Left colon (tissue), 2 donors: Measurements from ENCODE around the gene NCOR1. TPM values are rescaled to one million over a fixed set of nuclear protein-coding genes. Genes with fewer than 3 reads are reported as not detected.
A peak's percentile ranks its signal among the peaks of the same experiment; 100 is the strongest.
"Not testable (repeated sequence)": the region's sequence is repeated elsewhere in the genome, so short reads cannot be mapped to it uniquely, and the experiment has no call there.

Experiments
- ATAC-seq: fragments of 200-7000 bp; cut with Tn5 transposase; one replicate; pipeline ENCODE4 v1.9.1; 2020; ENCODE audit warnings: mild to moderate bottlenecking, moderate library complexity
- DNase-seq, 2 donors: peaks; one replicate each; pipeline ENCODE4 v3.0.0-alpha.2; 2020
- intact Hi-C, 2 donors: fragments of 100-400 bp; cut with DNase I in 1 of 2; cut with micrococcal nuclease in 1 of 2; formaldehyde crosslinking; loops; one replicate each; pipeline versions ENCODE4 v1.11.2 to v1.14.0; 2022; cut with DNase I, micrococcal nuclease
- long read RNA-seq: library from polyadenylated mRNA; unstranded; transcript quantifications from one replicate; pipeline ENCODE4 v2.0.0, GENCODE V29; 2021
- total RNA-seq, 2 donors: library from RNA; stranded (reverse); fragmentation: NEBNext Ultra II Directional; extraction: Animal tissue kit (Norgen Biotek cat#: 25700); gene quantifications; one replicate each; pipeline ENCODE4 v1.2.1, GENCODE V29; 2021
- donor health status: DM: no; HTN: no; CAD: no.
- donor health status: DM: yes; HTN: yes; CAD: no.

Gene NCOR1
- total RNA-seq = 100 to 1,000 TPM; 181 to 257 TPM
- long read RNA-seq, transcript NCOR1-221 (16 exons, 1,877 nt) = minor isoform, 28 of 517 reads
- long read RNA-seq, transcript NCOR1-206 (15 exons, 1,883 nt) = major isoform, 70 of 517 reads
- long read RNA-seq, transcript NCOR1-209 (17 exons, 1,969 nt) = minor isoform, 14 of 517 reads
- long read RNA-seq, partial matches to known transcripts = 231 of 517 reads
- long read RNA-seq, other reads (novel, unspliced or antisense) = 166 of 517 reads

DNA sequence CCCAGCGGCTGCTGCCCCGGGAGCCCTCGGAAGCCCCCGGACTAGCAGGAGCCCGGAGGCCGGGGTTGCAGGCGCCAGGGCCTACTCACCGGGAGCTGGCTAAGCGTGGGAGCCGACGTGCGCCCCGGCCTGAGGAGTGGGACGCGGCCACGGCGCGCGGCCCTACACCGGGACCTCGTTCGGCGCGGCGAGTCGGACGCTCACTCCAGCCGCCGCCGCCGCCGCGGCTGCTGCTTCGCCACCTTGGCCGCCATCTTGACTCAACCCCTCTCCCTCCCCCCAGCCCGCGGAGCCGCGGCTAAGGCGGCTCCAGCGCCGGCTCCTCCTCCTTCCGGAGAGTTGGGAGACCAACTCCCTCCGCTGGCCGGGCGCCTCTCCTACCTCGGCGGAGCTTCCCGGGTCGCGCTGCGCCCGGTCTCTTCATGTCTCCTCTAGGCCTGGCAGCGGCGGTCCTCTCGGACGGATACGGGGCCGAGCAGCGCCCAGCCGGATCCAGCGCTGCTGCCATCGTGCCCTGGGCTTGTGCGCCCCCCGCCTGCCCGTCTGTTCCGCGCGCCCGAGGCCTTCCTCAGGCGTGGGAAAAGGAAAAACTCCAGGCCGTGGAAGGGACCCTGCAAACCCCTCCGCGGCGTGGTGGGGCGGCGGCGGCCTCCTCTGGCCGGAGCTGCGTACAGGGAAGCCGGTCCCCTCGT lies at the start of gene NCOR1:
Gene NCOR1, minus strand, starts transcription at position 262 of the 692 bp plus-strand sequence. CDS start 20,965 bp downstream, outside the sequence.
- DNase-seq = peak; percentile 93 to 96
- intact Hi-C loops = no loop called here
- ATAC-seq = peak; percentile 87

DNA sequence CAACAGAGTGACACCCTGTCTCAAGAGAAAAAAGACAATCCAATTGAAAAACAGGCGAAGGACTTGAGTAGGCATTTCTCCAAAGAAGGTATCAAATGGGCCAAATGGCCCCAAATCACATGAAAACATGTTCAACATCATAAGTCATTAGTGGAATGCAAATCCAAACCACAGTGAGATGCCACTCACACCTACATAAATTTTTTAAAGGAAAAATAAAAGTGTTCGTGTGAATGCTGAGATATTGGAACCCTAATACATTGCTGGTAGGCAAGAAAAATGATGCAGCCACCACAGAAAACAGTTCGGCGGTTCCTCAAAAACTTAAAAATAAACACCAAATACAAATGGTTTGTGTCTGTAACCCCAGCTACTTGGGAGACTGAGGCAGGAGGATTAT lies 46.9 kb upstream of the NCOR1 start:
- no peak for ATAC-seq
- intact Hi-C loops = no loop called here

DNA sequence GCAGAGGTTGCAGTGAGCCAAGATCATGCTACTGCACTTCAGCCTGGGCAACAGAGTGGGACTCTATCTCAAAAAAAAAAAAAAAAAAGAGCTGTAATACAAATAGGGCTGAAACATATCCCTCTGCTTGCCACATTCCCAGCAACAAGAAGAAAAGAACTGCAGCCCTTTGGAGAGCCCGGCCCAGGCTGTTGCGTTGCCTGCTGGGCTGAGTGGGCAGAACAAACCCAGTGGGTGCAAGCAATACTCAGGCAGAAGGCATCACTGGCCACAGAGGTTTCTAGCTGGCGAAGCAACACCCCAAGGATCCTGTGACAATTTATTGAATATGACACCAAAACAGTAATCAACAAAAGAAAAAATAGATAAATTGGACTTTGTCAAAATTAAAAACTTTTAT lies 45.7 kb upstream of the NCOR1 start:
- ATAC-seq = no peak
- DNase-seq = no peak
- intact Hi-C loops = no loop called here

More for the DNA sequence above, 46.9 kb upstream of the NCOR1 start:
- DNase-seq = no peak

DNA sequence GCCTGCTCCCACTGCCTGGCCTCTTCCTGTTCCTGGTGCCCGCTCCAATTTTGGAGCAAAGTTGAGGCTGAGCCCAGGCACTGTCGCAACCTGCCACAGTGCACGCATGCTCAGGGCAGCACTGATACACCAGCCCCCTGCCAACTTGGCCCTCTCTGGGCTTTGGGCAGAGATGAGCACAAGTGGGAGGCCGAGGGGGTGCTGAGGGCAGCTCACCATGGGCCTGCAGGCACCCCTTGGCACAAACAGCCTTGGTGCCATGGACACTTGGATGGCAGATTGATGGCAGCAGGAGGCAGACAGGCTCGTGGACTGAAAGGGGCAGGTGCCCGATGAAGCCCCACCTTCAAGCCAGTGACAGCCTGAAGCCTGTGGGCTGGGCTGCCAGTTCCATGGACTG lies 44.6 kb upstream of the NCOR1 start:
- no peak for ATAC-seq
- no peak for DNase-seq
- intact Hi-C loops = no loop called here

DNA sequence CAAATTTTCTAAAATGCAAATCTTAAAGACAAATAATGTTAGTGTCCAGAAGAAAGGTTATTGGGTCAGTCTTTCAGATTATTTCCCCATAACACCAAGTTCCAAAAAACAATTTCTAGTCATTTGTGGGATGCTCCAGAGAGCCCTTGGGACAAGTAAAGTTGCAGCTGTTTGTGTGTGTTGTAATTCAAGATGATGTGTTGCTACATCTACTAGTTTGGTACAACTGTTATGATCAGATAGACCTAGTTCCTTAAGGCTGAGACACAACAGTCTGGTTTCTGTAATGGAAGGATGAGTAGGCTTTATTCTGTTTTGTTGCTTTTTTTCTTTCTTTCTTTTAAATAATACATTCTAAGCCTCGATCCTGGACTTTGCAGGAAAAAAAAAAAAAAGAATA lies 43.6 kb upstream of the NCOR1 start:
- intact Hi-C loops = no loop called here
- no peak for DNase-seq
- ATAC-seq = no peak

DNA sequence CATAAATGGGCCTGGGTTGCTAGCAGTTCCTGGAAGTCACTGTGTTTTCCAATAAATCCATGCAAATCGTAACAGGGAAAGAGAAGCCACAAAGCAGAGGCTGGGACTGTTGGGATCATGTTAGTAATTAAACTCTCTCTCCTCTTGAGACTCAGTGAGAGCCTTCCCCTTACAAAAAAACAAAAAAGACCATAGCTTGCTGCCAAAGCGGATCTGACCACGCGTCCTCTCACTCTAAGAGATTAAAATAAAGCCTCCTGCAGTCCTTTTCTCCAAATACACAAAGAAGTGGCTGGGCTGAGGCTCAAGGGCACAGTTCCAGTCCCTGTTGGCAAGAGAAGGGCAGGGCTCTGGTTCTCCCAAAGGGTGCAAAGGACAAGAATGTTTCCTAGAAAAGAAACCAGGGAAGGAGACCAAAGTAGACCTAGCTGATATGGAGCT lies 40.2 kb upstream of the NCOR1 start:
- intact Hi-C loops = no loop called here
- DNase-seq (peak; percentile 59 to 66), ATAC-seq (peak; percentile 83)

DNA sequence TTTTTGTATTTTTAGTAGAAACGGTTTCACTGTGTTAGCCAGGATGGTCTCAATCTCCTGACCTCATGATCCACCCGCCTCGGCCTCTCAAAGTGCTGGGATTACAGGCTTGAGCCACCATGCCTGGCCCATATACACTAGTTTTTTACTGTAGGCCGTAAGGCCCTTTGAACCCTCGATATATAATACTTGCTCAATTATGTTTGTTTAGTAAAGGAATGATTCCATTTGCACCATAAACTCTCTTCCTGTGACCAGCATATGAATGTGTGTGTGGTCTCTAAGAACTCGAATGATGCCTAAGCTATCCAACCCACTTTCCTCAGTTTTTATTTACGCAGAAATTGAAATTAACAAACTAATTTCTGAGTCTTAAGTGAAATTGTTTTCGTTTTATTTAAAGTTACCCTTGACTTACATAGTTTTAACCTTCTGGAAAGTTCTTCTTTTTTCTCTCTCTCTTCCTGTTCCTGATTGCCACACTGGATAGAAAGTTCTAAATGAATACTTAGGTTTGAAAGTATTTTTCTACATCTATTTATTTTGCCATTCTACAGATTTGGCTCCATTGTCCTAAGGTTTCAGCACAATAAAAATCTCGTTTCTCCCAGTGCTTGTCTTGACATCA lies 39.6 kb upstream of the NCOR1 start:
- ATAC-seq (peak; percentile 83), DNase-seq (no peak)

DNA sequence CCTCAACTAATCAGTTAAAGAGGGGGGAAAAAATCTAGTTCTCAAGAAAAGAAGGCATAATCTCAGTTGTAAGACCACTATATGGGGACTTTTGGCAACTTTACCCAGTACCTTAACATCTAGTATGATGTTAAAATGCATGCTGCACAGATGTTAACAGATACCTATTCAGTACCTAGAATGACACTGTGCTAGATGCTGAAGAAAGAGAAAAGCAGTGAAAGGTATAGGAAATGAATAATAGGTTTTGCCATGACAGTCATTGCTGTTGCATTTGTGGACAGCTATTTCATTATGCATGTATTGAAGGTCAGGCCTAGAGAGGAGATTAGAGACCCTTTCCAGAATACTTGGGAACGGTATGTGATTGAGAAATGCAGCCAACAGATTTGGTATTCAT lies 36.2 kb upstream of the NCOR1 start:
- intact Hi-C loops = no loop called here
- ATAC-seq = no peak
- DNase-seq = no peak

More for the DNA sequence above, 39.6 kb upstream of the NCOR1 start:
- intact Hi-C loops = no loop called here

DNA sequence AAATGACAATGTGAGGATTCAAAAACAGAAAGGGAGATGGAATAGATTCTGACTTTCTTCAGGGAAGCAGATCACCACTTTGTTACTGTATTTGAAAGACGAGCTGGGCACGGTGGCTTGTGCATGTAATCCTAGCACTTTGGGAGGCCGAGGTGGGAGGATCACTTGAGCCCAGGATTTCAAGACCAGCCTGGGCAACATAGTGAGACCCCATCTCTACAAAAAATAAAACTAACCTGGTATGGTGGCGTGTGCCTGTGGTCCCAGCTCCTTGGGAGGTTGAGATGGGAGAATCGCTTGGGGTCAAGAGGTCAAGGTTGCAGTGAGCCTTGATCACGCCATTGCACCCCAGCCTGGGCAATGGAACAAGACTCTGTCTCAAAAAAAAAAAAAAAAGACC lies 35.7 kb upstream of the NCOR1 start:
- DNase-seq = no peak
- intact Hi-C loops = no loop called here
- no peak for ATAC-seq

DNA sequence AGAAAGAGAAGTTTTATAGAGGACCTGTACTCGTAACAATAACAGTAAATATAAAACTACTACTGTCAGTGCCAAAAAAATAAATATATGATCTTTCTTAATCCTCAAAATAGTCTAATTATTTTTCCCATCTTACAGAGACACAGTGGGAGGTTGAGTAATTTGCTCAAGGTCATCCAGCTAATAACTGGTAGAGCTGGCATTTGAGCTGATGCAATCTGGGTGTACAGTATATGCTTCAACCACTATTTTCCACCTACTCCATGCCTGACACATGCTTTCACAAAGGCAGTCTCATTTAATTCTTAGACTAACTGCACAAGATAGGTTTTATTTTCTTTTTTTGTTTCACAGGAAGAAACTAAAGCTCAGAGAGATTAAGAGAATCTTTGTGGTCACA lies 35.3 kb upstream of the NCOR1 start:
- intact Hi-C loops = no loop called here
- no peak for DNase-seq
- ATAC-seq = no peak

DNA sequence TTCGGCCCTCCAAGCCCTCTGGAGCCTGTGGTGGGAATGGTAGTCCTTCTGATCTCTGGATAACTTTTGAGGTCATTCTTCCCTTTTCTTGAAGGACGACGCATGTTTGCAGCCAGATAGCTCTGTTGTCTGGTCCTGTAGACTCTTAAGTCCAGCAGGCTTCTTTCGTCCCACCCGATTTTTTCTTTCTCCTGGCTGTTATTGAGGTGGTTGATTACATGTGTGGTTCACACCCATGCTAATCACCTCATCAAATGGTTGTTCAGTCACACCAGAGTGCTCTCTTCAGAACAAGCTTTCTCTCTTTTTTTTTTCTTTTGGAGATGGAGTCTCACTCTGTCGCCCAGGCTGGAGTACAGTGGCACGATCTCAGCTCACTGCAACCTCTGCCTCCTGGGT lies 32.3 kb upstream of the NCOR1 start:
- intact Hi-C loops = no loop called here
- ATAC-seq (peak; percentile 77), DNase-seq (peak in 1 of 2 donors; percentile 23)

DNA sequence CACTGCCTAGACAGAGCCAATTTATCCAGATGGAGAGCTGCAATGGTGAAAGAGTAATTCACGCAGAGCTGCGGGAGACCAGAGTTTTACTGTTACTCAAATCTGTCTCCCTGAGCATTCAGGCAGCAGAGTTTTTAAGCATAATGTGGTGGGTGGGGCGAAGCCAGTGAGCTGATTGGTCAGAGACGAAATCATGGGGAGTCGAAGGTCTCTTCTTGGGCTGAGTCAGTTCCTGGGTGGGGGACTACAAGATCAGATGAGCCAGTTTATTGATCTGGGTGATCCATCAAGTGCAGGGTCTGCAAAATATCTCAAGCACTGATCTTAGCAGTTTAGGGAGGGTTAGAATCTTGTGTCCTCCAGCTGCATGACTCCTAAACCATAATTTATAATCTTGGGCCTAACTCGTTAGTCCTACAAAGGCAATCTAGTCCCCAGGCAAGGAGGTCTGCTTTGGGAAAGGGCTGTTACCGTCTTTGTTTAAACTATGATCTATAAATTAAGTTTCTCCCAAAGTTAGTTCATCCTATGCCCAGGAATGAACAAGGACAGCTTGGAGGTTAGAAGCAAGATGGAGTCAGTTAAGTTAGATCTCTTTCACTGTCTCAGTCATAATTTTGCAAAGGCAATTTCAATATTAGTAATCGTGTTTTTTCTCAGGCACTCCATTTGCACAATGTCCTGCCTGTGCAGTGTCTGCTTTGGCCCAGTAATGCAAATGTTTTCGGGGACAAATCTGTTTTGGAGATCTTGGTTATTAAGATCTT lies 28.6 kb upstream of the NCOR1 start:
- intact Hi-C loops = no loop called here
- ATAC-seq (peak; percentile 15), DNase-seq (no peak)

DNA sequence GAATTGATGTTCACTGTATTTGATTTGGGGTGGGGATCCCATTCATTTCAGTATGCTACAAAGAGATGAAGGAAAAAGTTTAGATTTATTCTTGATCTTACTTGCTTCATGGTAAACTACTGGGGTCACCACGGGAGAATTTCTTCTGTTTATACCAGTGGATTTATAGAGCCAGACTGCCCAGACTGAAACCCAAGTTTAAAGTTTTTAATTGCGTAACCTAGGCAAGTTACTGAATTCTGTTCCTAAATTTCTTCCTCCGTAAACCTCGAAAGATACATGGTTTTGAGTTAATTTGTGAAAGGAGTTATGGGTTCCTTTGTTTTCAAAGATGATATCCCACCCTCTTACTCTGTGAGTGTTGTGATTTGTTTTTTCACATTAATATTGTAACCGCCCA lies 28.1 kb upstream of the NCOR1 start:
- intact Hi-C loops = no loop called here
- no peak for DNase-seq
- ATAC-seq = no peak

DNA sequence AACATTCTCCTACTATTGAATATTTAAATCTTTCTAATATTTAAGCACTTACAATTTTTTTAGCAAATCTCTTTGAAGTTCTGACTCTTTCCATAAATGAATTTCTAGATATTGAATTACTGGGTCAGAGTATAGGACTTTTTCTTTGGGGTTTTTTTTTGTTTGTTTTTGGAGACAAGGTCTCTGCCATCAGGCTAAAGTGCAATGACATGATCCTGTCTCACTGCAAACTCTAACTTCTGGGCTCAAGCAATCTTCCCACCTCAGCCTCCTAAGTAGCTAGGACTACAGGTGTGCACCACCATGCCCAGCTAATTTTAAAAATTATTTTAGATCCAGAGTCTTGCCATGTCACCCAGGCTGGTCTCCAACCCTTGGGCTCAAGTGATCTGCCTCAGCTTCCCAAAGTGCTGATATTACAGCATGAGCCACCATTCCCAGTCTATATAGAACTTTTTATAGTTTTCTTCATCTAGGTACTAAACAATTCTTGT lies 26.6 kb upstream of the NCOR1 start:
- no peak for DNase-seq
- ATAC-seq = no peak
- intact Hi-C loops = no loop called here

DNA sequence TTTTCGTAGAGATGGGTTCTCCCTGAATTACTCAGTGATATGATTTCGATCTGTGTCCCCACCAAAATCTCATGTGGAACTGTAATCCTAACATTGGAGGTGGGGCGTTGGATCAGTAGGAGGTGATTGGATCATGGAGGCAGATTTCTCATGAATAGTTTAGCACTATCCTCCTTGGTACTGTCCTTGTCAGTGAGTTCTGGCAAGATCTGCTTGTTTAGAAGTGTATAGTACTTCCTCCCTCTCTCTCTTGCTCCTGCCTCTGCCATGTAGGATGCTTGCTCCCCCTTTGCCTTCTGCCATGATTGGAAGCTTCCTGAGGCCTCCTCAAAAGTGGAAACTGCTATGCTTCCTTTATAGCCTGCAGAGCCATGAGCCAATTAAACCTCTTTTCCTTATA lies 24.6 kb upstream of the NCOR1 start:
- DNase-seq = no peak
- no peak for ATAC-seq
- intact Hi-C loops = no loop called here

DNA sequence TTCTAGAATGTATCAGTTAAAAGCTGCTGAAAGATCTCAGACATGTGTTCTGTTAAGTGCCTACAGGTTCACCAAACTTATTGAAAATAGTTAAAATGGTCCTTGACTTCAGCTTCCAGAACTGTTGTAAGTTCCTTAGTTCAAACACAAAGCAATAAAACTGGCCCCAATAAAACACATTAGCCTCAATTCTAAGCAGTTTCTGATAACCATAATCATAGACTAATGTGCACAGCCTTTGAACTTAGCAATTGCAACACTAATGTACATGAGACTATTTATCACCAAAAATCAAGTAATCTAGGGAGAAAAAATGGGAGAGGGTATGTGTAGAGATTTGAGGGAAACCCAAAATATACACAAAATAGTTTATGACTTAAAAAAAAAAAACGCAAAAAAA lies 17.1 kb upstream of the NCOR1 start:
- intact Hi-C loops = no loop called here
- no peak for DNase-seq
- no peak for ATAC-seq

DNA sequence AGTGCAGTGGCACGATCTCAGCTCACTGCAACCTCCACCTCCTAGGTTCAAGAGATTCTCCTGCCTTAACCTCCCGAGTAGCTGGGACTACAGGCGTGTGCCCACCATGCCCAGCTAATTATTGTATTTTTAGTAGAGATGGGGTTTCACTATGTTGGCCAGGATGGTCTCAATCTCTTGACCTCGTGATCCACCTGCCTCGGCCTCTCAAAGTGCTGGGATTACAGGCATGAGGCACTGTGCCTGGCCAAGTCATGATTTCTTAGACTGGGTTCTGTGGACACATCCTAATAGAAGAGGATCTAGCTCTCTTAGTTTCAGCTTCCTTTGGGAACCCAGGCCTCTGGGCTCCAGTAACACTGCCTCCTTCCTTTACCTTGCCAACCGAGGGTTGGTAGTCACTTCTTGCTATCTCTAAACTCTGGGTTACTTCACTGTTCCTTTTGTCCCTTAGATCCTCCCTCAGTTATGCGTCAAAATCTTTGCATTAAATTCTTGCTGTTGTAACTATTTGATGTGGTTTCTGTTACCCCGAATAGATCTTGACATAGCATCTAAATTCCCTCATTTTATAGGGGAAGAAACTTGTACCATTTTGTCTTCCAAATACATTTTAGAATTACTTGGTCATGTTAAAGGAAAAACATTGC lies 14.7 kb upstream of the NCOR1 start:
- intact Hi-C loops, DNase-seq, ATAC-seq: not testable (repeated sequence)

DNA sequence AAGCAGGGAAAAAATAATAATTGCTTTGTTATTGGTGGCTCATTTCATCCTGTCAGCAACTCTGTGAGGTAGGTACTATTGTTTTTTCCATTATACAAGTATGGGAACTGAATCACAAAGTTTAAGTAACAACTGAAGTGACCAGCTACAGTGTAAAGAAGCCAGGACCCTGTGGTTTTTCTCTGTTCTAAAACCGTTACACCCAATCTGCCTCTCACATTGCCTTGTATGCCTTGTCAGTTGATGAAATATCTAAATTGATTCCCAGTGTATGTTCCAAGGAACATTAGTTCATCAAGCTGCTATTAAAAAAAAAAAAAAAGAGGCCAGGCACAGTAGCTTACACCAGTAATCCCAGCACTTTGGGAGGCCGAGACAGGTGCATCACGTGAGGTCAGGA lies 7.1 kb upstream of the NCOR1 start:
- DNase-seq (no peak), ATAC-seq (no peak)
- intact Hi-C loops = no loop called here
